Testis (tissue), 2 donors: ENCODE measurements around the gene MIX23.

ENCODE experiments used
- CTCF ChIP-seq, 3 experiments: fragments of 450-650 bp in 2 of 3; fragments of 200-600 bp in 1 of 3; sonication (generic) in 1 of 3; IDR thresholded peaks; one replicate each; pipeline ENCODE4 v1.5.1; 2016 to 2019; ENCODE audit warnings: antibody characterized with exemption in 3 of 3, mild to moderate bottlenecking in 2 of 3, moderate library complexity in 1 of 3
- POLR2A ChIP-seq: fragments of 450-650 bp; IDR thresholded peaks from one replicate; pipeline ENCODE4 v1.6.1; 2017; ENCODE audit warnings: antibody characterized with exemption, mild to moderate bottlenecking, moderate library complexity

- no peak for TF ChIP-seq CTCF (IDR thresholded peaks at IDR 0.05)
- TF ChIP-seq POLR2A = no peak
Observed at GRCh38 chr3:122389197-122389596, 6.2 kb upstream of the MIX23 start.
